SU-DHL-6 (cell line): ENCODE measurements around the gene CCDC85A.

ENCODE experiments used
- H2AFZ ChIP-seq: fragments of 200-600 bp; sonication (generic); 2 replicates; pipeline ENCODE4 v1.6.1; 2014; ENCODE audit warnings: low read depth, mild to moderate bottlenecking, moderate library complexity, mixed read lengths, antibody characterized with exemption, low read length; ENCODE audit not compliant: severe bottlenecking
- H3F3A ChIP-seq: fragments of 200-600 bp; shearing (Covaris generic); 2 replicates; pipeline ENCODE4 v1.6.0; 2016; ENCODE audit warnings: antibody characterized with exemption, mild to moderate bottlenecking; ENCODE audit not compliant: insufficient read depth
- H3K27ac ChIP-seq: fragments of 200-600 bp; sonication (generic); 2 replicates; pipeline ENCODE4 v1.5.1; 2016; ENCODE audit warnings: low read depth, mild to moderate bottlenecking, low read length, moderate library complexity, mixed read lengths
- H3K27me3 ChIP-seq: fragments of 200-600 bp; sonication (generic), shearing (Covaris generic); 2 replicates; pipeline ENCODE4 v1.6.0; 2014; ENCODE audit warnings: mild to moderate bottlenecking, low read length
- H3K36me3 ChIP-seq: fragments of 200-600 bp; sonication (generic); 2 replicates; pipeline ENCODE4 v1.6.1; 2014; ENCODE audit warnings: mild to moderate bottlenecking, low read length, mixed read lengths
- H3K4me2 ChIP-seq: fragments of 300-600, 200-600 bp; shearing (Covaris generic), sonication (generic); 2 replicates; pipeline ENCODE4 v1.6.0; 2014; ENCODE audit warnings: low read length, low read depth, mild to moderate bottlenecking; ENCODE audit not compliant: poor library complexity, severe bottlenecking
- H3K4me3 ChIP-seq: fragments of 200-600 bp; sonication (generic); 2 replicates; pipeline ENCODE4 v1.5.1; 2014; ENCODE audit warnings: antibody characterized with exemption, low read length, mild to moderate bottlenecking, mixed read lengths; ENCODE audit not compliant: insufficient read depth, poor library complexity, severe bottlenecking
- H3K79me2 ChIP-seq: fragments of 200-600 bp; sonication (generic); 2 replicates; pipeline ENCODE4 v1.6.1; 2014; ENCODE audit warnings: mild to moderate bottlenecking, low read length, moderate library complexity; ENCODE audit not compliant: insufficient read depth
- H3K9ac ChIP-seq: fragments of 200-600 bp; sonication (generic); 2 replicates; pipeline ENCODE4 v1.7.0; 2014; ENCODE audit warnings: mild to moderate bottlenecking, low read length
- H3K9me2 ChIP-seq: fragments of 200-600 bp; sonication (generic); replicated peaks from 2 replicates; pipeline ENCODE4 v1.6.1; 2014; ENCODE audit warnings: low read length; ENCODE audit not compliant: insufficient read depth
- H3K9me3 ChIP-seq: fragments of 200-600 bp; sonication (generic); 2 replicates; pipeline ENCODE4 v1.6.1; 2014; ENCODE audit warnings: low read length, mixed read lengths; ENCODE audit not compliant: insufficient read depth
- H4K20me1 ChIP-seq: fragments of 200-600 bp; sonication (generic); 2 replicates; pipeline ENCODE4 v1.6.1; 2014; ENCODE audit warnings: low read depth, mild to moderate bottlenecking, antibody characterized with exemption, low read length, moderate library complexity, mixed read lengths
- EZH2phosphoT487 ChIP-seq: fragments of 200-600 bp; sonication (generic), shearing (Covaris generic); conservative IDR thresholded peaks from 2 replicates; pipeline ENCODE4 v1.6.1; 2018; ENCODE audit warnings: mild to moderate bottlenecking, antibody characterized with exemption, low read length, moderate library complexity, mixed read lengths
- TF ChIP-seq, protein P1 (sequence below): fragments of 200-600 bp; sonication (generic); IDR thresholded peaks from one replicate; pipeline ENCODE4 v1.5.1; 2017; ENCODE audit warnings: antibody characterized with exemption, mild to moderate bottlenecking, low read length, moderate library complexity; ENCODE audit not compliant: insufficient read depth, poor library complexity, severe bottlenecking

The CCDC85A gene

DNA sequence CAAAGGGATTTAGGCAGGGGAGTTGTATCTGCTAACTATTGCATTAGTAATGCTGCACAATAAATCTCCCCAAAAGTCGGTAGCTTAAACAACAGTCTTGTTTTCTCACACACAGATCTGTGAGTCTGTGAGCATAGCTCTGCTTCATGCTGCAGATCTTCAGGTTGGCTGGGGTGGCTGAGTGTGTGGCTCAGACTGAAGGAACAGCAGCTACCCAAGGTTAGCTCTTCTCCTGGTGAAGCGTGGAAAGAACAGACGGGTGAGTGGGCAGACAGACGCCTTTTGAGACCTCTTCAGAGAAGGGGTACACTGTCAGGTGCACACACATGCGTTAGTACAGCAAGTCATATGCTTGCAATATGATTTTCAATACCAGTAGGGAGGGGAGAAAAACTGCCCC lies 3.9 kb upstream of the CCDC85A start:
- no peaks in the 10 kb centered on the region for H3K27me3 ChIP-seq
- H3K36me3 ChIP-seq = no peaks in the 10 kb centered on the region
- no peaks in the 10 kb centered on the region for H3K9me3 ChIP-seq
- H3K79me2 ChIP-seq = no peaks in the 10 kb centered on the region
- no peak overlapping the region for H3K4me3 ChIP-seq
- H3K9me2 ChIP-seq = no peaks in the 10 kb centered on the region
- H3K4me2 ChIP-seq = no peak overlapping the region
- no peaks in the 10 kb centered on the region for H3F3A ChIP-seq
- H4K20me1 ChIP-seq = no peaks in the 10 kb centered on the region
- H3K9ac ChIP-seq = no peak overlapping the region
- TF ChIP-seq EZH2phosphoT487 = no peak
- TF ChIP-seq, protein P1, sequence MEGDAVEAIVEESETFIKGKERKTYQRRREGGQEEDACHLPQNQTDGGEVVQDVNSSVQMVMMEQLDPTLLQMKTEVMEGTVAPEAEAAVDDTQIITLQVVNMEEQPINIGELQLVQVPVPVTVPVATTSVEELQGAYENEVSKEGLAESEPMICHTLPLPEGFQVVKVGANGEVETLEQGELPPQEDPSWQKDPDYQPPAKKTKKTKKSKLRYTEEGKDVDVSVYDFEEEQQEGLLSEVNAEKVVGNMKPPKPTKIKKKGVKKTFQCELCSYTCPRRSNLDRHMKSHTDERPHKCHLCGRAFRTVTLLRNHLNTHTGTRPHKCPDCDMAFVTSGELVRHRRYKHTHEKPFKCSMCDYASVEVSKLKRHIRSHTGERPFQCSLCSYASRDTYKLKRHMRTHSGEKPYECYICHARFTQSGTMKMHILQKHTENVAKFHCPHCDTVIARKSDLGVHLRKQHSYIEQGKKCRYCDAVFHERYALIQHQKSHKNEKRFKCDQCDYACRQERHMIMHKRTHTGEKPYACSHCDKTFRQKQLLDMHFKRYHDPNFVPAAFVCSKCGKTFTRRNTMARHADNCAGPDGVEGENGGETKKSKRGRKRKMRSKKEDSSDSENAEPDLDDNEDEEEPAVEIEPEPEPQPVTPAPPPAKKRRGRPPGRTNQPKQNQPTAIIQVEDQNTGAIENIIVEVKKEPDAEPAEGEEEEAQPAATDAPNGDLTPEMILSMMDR = no peak
- H2AFZ ChIP-seq = no peak overlapping the region
- no peak overlapping the region for H3K27ac ChIP-seq

DNA sequence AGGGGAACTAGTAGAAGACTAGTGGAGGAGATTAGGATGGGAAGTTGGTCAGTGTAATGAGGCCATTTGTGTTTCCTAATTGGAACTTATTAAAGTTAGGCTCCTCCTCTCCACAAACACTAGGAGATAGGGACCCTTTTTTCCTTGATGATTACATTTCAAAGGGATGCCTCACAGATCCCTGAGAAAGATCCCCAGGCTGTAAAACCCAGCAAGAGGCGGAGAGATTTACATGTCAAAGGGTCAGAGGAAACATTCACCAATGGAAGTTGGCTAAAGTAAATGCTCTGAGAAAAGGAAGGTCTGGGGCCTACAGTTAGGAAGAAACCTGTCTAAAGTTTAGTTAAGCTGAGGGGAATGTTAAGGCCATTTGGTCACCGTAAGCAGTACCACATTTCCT lies 1.4 kb upstream of the CCDC85A start:
- no peak overlapping the region for H3K4me3 ChIP-seq
- H3K9me3 ChIP-seq = no peaks in the 10 kb centered on the region
- TF ChIP-seq, protein P1 = no peak
- no peak for TF ChIP-seq EZH2phosphoT487
- no peaks in the 10 kb centered on the region for H4K20me1 ChIP-seq
- no peak overlapping the region for H3K27ac ChIP-seq
- H3K79me2 ChIP-seq = no peaks in the 10 kb centered on the region
- no peaks in the 10 kb centered on the region for H3K9me2 ChIP-seq
- H3K4me2 ChIP-seq = no peak overlapping the region
- no peaks in the 10 kb centered on the region for H3F3A ChIP-seq
- H3K36me3 ChIP-seq = no peaks in the 10 kb centered on the region
- no peak overlapping the region for H3K9ac ChIP-seq
- no peak overlapping the region for H2AFZ ChIP-seq
- no peaks in the 10 kb centered on the region for H3K27me3 ChIP-seq

DNA sequence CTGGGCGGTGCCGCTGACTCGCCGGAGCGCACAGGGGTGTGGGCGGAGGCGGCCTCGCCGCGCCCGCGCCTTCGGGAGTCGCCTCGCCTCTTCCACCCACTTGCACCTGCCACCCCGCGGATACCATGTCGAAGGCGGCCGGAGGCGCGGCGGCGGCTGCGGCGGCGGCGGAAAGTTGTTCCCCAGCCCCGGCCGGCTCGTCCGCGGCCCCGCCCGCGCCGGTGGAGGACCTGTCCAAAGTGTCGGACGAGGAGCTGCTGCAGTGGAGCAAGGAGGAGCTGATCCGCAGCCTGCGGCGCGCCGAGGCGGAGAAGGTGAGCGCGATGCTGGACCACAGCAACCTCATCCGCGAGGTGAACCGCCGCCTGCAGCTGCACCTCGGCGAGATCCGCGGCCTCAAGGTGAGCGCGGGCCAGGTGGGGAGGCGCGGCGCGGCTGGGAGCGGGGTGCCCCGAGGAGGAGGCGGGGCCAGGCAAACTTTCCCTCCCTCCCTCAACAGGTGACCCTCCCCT lies 766 bp downstream of the CCDC85A start:
- Histone ChIP-seq H3K36me3 (no peaks in the 10 kb centered on the region), H3K27ac (no peak overlapping the region), H3F3A (no peaks in the 10 kb centered on the region), H3K27me3 (no peaks in the 10 kb centered on the region), H3K9me2 (no peaks in the 10 kb centered on the region), H3K79me2 (no peaks in the 10 kb centered on the region), H3K4me2 (peak overlapping the region; percentile 47), H3K9ac (no peak overlapping the region), H3K9me3 (no peaks in the 10 kb centered on the region), H3K4me3 (no peak overlapping the region), H2AFZ (no peak overlapping the region), H4K20me1 (no peaks in the 10 kb centered on the region)
- TF ChIP-seq, protein P1 = no peak
- no peak for TF ChIP-seq EZH2phosphoT487

DNA sequence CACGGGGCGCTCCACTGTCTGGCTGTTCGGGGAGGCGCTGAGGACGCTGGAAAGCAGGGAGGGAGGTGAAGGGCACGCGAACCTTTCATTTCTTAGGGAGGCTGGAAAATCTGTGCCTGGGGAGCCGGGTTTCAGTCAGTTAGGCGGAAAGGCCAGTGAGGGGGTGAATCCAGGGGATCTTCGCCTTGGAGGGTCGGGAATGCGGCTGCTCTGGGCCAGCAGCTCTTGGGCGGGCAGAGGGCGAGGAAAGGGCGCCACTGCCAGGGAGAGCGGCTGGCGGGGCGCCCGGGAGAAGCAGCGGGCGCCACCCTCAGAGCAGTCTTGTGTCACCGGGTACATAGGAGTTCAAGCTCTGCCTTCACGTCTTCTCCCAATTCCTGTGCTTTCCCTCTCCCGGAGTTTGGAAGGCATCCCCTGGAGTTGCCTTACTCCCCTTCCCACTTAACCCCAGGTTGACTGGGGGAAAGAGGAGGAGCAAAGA lies 1.4 kb downstream of the CCDC85A start:
- Histone ChIP-seq H3K4me2 (no peak overlapping the region), H3K27me3 (no peaks in the 10 kb centered on the region), H4K20me1 (no peaks in the 10 kb centered on the region), H3K36me3 (no peaks in the 10 kb centered on the region), H3K4me3 (no peak overlapping the region), H2AFZ (no peak overlapping the region), H3K9me3 (no peaks in the 10 kb centered on the region), H3F3A (no peaks in the 10 kb centered on the region), H3K27ac (no peak overlapping the region), H3K9ac (no peak overlapping the region), H3K9me2 (no peaks in the 10 kb centered on the region), H3K79me2 (no peaks in the 10 kb centered on the region)
- TF ChIP-seq, protein P1 = no peak
- no peak for TF ChIP-seq EZH2phosphoT487
